Erythroblast (primary cell): Measurements from ENCODE around the gene TRMT11.

Experiments
- DNase-seq, 2 experiments: peaks; one replicate each; lab custom pipeline; 2025; lab: John Stamatoyannopoulos, UW
- GATA1 ChIP-seq: IDR thresholded peaks from 2 replicates; pipeline ENCODE4 v1.6.1; 2011; ENCODE audit warnings: low read depth, mild to moderate bottlenecking, control low read depth, low read length, moderate library complexity
- POLR2A ChIP-seq: IDR thresholded peaks from 2 replicates; pipeline ENCODE4 v1.6.1; 2011; ENCODE audit warnings: mild to moderate bottlenecking, low read length

The TRMT11 gene

DNA sequence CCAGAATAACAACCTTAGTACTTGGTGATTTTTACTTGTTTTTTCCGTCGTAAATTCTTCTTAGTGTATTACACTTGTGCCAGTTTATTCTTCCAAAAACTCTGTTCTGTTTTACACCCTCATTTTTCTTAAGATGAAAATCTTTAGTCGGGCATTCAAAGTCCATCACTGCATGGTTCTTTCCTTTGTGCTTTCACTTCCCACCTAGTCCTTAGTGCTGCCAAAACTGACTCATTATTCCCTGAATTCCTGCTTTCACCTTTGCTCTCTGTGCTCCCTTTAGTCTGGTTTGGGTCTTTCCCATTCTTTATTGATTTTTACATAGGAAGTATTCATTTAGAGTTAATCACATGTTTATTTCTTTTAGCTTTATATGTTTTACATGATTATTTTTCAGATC is 3.3 kb downstream of the TRMT11 start:
- no peak for DNase-seq
- TF ChIP-seq GATA1 = no peak
- TF ChIP-seq POLR2A = no peak

- TF ChIP-seq GATA1 = no peak
- no peak for TF ChIP-seq POLR2A
- no peak for DNase-seq
Observed at GRCh38 chr6:125991653-125992052, 5.3 kb downstream of the TRMT11 start.

DNA sequence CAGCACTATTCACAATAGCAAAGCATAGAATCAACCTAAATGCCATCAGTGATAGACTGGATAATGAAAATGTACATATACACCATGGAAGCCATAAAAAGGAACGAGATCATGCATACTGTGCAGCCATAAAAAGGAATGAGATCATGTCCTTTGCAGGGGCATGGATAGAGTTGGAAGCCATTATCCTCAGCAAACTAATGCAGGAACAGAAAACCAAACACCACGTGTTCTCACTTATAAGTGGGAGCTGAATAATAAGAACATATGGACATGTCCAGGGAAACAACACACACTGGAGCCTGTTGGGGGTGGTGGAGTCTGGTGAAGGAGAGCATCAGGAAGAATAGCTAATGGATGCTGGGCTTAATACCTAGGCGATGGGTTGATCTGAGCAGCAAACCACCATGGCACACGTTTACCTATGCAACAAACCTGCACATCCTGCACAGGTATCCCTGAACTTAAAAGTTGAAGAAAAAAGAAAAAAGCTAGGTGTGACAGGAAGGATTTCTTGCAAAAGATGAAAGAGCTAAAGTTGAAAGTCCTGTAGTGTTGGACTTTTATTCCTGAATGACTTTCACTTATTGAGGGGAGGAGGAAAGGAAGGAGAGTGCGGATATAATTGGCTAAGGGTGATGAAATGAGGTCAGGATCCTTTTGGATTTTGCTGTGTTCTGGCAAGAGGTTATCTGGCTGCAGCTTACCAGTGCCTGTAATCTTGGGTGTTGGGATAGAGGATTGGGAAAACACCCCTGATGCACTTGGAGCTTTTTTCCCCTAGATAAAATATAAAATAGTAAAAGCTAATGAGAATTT is 8.5 kb downstream of the TRMT11 start:
- no peak for TF ChIP-seq POLR2A
- DNase-seq = no peak

- peak; percentile 75 to 88 for DNase-seq
- TF ChIP-seq POLR2A (no peak), GATA1 (no peak)
Observed at GRCh38 chr6:125995972-125996580, 9.7 kb downstream of the TRMT11 start.

GRCh38 chr6:126002755-126003679 is 16.7 kb downstream of the TRMT11 start:
- TF ChIP-seq POLR2A = no peak
- no peak for TF ChIP-seq GATA1
- DNase-seq = no peak

GRCh38 chr6:126007800-126008199 is 21.5 kb downstream of the TRMT11 start:
- TF ChIP-seq GATA1 (no peak), POLR2A (no peak)
- DNase-seq = no peak

- TF ChIP-seq GATA1 (no peak), POLR2A (no peak)
- DNase-seq = no peak
Observed at GRCh38 chr6:126010040-126010439, 23.7 kb downstream of the TRMT11 start.

DNA sequence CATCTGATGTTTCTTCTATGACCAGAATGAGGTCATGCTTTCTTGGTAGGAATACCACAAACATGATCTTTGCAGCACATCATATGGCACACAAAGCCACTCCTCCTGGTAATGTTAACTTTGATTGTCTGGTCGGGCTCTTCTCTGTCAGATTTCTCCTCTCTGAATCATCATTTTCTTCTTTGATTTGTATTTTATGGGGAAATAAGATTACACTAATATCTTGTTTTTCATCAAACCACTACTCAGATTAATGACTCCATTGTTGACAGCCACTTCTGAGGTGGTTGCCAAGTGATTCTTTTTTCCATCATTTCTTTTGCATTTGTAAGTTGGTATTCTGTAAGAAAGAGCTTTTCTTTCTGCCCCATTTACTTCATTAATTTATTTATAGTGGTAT is 29.5 kb downstream of the TRMT11 start:
- no peak for DNase-seq
- TF ChIP-seq POLR2A = no peak
- no peak for TF ChIP-seq GATA1

DNA sequence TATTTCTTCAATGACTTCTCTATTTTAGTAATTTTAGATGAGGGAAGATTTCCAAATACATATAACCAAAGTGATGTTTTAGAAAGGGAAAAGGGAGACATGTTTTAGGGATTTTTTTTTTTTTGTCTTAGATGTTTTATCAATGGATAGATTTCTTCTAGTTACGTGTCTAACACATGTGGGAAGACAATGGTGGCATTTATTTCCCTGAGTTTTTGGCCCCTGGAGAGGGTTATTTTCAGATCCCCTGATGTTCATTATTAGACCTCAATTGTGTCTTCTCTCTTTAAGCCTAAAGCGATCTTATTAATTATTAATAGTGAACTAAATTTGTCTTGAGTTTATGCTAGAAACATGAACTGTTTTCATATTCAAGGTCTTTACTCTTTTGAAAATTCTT is 30.3 kb downstream of the TRMT11 start:
- TF ChIP-seq GATA1 = no peak
- no peak for TF ChIP-seq POLR2A
- no peak for DNase-seq

DNA sequence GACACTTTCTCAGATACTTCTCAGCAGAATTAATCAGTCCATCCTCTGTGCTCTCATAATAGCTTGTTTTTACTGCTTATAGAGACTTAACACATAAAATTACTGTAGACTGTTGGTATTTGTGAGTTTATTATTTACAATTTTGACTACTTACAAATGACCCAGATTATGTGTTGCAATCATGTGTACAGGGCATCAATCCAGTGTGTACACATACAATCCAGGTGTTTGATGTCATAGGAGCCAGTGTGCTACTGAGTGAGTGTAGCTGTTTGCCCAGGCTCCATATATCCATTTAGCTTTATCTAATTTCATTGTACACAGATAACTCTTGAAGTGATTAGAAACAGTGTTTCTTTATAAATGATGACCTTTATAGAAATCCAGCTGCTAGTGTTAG is 31.3 kb downstream of the TRMT11 start:
- TF ChIP-seq POLR2A (no peak), GATA1 (no peak)

GRCh38 chr6:126020305-126021050 is 34.1 kb downstream of the TRMT11 start:
- no peak for TF ChIP-seq GATA1
- no peak for DNase-seq

More for the DNA sequence above, 31.3 kb downstream of the TRMT11 start:
- DNase-seq = no peak

DNA sequence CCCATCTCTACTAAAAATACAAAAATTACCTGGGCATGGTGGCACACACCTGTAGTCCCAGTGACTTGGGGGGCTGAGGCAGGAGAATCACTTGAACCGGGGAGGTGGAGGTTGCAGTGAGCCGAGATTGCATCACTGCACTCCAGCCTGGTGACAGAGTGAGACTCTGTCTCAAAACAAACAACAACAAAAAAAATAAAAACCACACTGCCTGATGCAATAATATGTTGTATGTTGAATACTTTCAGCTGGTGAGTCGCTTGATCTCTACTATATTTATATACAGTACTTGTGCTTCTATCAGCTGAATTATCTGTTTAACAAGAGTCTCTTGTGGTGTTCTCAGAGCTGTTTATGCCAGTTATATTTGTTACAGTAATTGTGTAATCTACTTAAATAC is 37.1 kb downstream of the TRMT11 start:
- peak in 1 of 2 experiments; percentile 5 for DNase-seq

DNA sequence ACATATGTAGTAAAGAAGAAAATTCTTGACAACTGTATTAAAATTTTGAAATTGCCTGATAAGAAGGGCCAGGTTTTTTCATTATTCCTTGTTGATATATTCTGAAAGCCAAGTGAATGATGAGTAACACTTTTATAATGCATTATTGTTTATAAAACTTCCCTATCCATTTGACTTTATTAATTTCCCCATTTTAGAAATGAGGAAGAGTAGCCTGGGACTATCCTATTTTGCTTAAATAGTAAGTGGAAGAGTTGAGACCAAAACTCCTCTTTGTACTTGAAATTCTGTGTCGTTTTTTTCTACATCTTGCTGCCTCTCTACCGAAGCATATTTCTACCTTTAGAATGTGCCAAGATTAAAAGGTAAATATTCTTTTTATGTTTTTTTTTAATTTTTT is 39.7 kb downstream of the TRMT11 start:
- no peak for DNase-seq
- TF ChIP-seq POLR2A = no peak
- TF ChIP-seq GATA1 = no peak

DNA sequence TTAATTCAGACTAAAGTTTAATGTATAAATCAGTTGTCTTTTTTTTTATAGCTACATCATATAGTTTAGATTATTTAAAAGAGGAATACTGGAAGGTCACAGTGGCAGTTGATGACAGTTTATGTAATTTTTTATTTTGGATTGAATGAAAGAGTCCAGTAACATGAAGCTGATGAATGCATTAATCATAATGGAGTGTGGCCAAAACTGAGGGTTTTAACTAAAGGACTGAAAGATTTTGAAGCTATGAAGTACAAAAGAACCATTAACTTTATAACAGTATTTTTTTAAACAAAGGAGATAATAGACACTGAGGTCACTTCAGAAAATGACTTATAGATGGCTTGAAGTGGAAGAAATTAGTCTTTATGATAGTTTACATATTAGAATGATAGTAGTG is 41.3 kb downstream of the TRMT11 start:
- DNase-seq = no peak
- TF ChIP-seq POLR2A (no peak), GATA1 (no peak)
